Measurements from ENCODE around the gene SPINT4. TPM values are rescaled to one million over a fixed set of nuclear protein-coding genes. Genes with fewer than 3 reads are reported as not detected.
"Not testable (repeated sequence)": the region's sequence is repeated elsewhere in the genome, so short reads cannot be mapped to it uniquely, and the experiment has no call there.

The SPINT4 gene
- total RNA-seq: not detected

DNA sequence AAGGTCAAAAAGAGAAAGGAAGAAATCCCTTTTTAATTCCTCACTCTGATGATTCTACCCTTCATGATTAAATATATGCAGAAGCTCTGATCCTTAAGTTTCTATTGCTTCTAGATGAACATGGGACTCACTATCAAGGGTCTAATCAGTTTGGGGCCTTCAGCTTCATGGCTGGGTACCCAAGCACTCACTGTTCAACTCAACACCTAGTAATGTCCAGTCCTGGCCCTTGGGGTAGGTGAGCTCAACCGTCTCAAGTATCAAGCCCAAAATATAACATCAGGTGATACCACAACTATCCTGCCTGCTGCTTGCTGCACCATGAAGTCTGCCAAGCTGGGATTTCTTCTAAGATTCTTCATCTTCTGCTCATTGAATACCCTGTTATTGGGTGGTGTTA lies at the start of gene SPINT4:
TSS of gene SPINT4 (plus strand) at position 301 of the 400 bp plus-strand sequence. CDS start at position 322, 21 bp downstream.
- DNase-seq: no peak
- Mint-ChIP-seq H3K36me3 (ENCODE audit: low read depth) (no peaks in the 10 kb centered on the region), H3K9me3 (no peaks in the 10 kb centered on the region), H3K27me3 (peaks cover 52% of the 10 kb centered on the region), H3K27ac (no peak within 1 kb of the TSS), H3K4me3 (no peak within 1 kb of the TSS), H3K4me1 (no peaks in the 10 kb centered on the region)
- CTCF ChIA-PET: interaction anchor here (0.7 kb wide), 1 partner anchor 51 kb away, joined by 3 read pairs; no protein-coding TSS in a partner anchor
- POLR2A ChIA-PET: no interaction called here

DNA sequence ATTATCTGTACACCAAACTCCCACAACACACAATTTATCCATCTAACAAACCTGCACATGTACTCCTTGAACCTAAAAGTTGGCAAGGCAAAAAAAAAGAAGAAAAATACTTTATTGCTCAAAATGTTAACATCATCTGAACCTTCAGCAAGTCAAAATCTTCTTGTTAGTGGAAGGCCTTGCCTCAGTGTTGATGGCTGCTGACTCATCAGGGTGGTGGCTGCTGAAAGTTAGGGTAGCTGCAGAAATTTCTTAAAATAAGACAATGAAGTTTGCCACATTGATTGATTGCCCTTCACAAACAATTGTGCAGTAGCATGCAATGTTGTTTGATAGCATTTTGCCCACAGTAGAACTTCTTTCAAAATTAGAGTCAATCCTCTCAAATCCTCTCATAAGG lies 49.4 kb upstream of the SPINT4 start:
- no peak overlapping the region for H3K27ac Mint-ChIP-seq
- peaks cover 50% of the 10 kb centered on the region for H3K27me3 Mint-ChIP-seq
- ChIA-PET POLR2A (no interaction called here), CTCF (no interaction called here)
- DNase-seq: no peak
- no peak overlapping the region for H3K4me3 Mint-ChIP-seq
- no peaks in the 10 kb centered on the region for H3K36me3 Mint-ChIP-seq (ENCODE audit: low read depth)
- H3K9me3 Mint-ChIP-seq: no peaks in the 10 kb centered on the region
- H3K4me1 Mint-ChIP-seq: no peaks in the 10 kb centered on the region

DNA sequence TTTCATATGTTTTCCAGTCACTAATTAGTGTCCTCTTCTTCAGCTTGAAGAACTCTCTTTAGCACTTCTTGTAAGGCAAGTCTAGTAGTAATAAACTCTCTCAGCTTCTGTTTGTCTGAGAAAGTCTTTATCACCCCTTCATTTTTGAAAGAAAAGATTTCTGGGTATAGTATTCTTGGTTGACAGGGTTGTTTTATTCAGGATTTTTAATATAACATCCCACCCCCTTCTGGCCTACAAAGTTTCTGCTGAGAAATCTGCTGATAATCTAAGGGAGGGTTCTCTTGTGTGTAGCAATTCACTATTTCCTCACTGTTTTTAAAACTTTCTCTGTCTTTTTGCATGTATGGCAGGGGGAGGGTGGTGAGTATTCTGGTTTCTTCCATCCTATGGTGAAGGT lies 42.5 kb upstream of the SPINT4 start:
- no peaks in the 10 kb centered on the region for H3K4me1 Mint-ChIP-seq
- H3K27me3 Mint-ChIP-seq: peaks cover 11% of the 10 kb centered on the region
- POLR2A ChIA-PET: no interaction called here
- no peak overlapping the region for H3K27ac Mint-ChIP-seq
- H3K9me3 Mint-ChIP-seq: peaks cover 12% of the 10 kb centered on the region
- H3K4me3 Mint-ChIP-seq: no peak overlapping the region
- CTCF ChIA-PET: no interaction called here
- H3K36me3 Mint-ChIP-seq (ENCODE audit: low read depth): no peaks in the 10 kb centered on the region
- no peak for DNase-seq

DNA sequence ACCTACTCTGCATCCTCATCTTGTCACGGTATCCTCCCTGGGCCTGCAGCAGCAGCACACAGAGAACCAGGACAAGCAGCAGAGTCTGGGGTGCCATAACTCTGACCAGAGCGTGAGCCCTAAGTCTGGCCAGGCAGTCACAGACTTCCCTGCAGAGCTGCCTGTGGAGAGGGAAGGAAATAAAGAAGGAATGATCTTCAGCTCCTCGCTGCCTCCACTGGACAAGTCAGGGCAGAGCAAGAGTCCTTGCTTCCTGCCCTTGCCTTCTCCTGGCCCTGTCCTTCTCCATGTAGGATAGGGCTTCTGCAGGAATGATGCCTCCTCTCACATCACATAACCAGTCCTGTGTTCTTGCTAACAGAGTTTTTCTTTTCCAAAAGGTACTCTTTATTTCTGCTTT lies 36.3 kb upstream of the SPINT4 start:
- H3K4me1 Mint-ChIP-seq: no peaks in the 10 kb centered on the region
- H3K27ac Mint-ChIP-seq: no peak overlapping the region
- POLR2A ChIA-PET: no interaction called here
- CTCF ChIA-PET: no interaction called here
- H3K4me3 Mint-ChIP-seq: no peak overlapping the region
- peaks cover 2% of the 10 kb centered on the region for H3K9me3 Mint-ChIP-seq
- H3K27me3 Mint-ChIP-seq: peaks cover 3% of the 10 kb centered on the region
- DNase-seq: no peak
- H3K36me3 Mint-ChIP-seq (ENCODE audit: low read depth): no peaks in the 10 kb centered on the region

DNA sequence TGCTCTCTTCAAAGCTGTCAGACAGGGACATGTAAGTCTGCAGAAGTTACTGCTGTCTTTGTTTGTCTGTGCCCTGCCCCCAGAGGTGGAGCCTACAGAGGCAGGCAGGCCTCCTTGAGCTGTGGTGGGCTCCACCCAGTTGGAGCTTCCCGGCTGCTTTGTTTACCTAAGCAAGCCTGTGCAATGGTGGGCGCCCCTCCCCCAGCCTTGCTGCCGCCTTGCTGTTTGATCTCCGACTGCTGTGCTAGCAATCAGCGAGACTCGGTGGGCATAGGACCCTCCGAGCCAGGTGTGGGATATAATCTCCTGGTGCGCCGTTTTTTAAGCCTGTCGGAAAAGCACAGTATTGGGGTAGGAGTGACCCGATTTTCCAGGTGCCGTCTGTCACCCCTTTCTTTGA lies 28.8 kb upstream of the SPINT4 start:
- H3K27me3 Mint-ChIP-seq: peaks cover 13% of the 10 kb centered on the region
- H3K9me3 Mint-ChIP-seq; H3K27ac Mint-ChIP-seq; H3K36me3 Mint-ChIP-seq (ENCODE audit: low read depth); CTCF ChIA-PET; H3K4me3 Mint-ChIP-seq; DNase-seq; POLR2A ChIA-PET; H3K4me1 Mint-ChIP-seq: not testable (repeated sequence)

DNA sequence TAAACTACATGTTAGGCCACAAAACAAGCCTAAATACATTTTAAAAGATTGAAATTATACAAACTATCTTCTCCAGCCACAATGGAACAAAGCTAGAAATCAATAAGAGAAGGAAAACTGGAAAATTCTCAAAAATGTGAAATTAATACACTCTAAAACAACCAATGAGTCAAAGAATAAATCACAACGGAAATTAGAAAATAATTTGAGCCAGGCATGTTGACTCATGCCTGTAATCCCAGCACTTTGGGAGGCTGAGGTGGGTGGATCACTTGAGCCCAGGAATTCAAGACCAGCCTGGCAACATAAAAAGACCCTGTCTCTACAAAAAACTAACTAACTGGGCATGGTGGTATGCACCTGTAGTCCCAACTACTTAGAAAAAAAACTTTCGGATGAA lies 26.7 kb upstream of the SPINT4 start:
- Mint-ChIP-seq H3K4me3 (no peak overlapping the region), H3K4me1 (no peaks in the 10 kb centered on the region), H3K36me3 (ENCODE audit: low read depth) (no peaks in the 10 kb centered on the region), H3K27ac (no peak overlapping the region), H3K9me3 (peaks cover 2% of the 10 kb centered on the region), H3K27me3 (peaks cover 12% of the 10 kb centered on the region)
- DNase-seq: no peak
- ChIA-PET CTCF (no interaction called here), POLR2A (no interaction called here)

DNA sequence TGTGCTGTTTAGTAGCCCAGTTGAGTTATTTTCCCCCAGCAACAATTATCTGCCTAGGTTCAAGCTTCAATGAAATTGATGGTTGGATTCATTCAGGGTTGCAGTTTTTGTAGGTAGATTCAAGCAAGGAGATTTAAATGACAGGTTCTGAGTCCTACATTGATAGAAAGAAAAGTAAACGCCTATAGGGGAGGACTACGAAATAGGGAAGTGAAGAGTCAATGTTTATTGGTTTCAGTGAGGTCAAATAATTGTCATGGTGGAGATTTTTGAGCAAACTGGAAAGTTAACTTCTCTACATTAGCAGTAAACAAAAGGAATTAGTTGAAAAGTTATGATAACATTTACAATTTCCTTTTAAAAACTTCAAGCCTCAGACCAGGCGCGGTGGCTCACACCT lies 21.0 kb upstream of the SPINT4 start:
- H3K27ac Mint-ChIP-seq: no peak overlapping the region
- H3K36me3 Mint-ChIP-seq (ENCODE audit: low read depth): no peaks in the 10 kb centered on the region
- ChIA-PET CTCF (no interaction called here), POLR2A (no interaction called here)
- no peaks in the 10 kb centered on the region for H3K9me3 Mint-ChIP-seq
- H3K4me1 Mint-ChIP-seq: no peaks in the 10 kb centered on the region
- no peak for DNase-seq
- no peak overlapping the region for H3K4me3 Mint-ChIP-seq
- peaks cover 8% of the 10 kb centered on the region for H3K27me3 Mint-ChIP-seq

DNA sequence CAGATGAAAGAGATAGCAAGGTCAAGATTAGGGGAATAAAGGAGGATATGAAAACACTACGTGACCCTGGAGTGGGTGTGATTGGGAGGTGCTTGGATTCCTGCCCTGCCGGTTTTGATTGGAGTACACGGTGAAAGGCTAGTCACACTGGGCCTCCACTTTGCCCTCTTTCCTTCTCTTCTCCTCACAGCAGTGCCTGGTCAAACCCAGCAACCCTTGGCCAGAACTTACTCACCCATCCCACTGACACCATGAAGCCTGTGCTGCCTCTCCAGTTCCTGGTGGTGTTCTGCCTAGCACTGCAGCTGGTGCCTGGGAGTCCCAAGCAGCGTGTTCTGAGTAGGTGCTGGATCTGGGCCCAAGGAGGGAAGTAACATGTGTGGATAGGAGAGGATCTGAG lies 20.3 kb upstream of the SPINT4 start, which contains the start of gene WFDC13:
TSS of gene WFDC13 (plus strand) at position 166 of the 400 bp plus-strand sequence. CDS start at position 252, 86 bp downstream.
- Mint-ChIP-seq H3K9me3 (no peaks in the 10 kb centered on the region), H3K4me3 (no peak within 1 kb of the TSS), H3K36me3 (ENCODE audit: low read depth) (no peaks in the 10 kb centered on the region), H3K27ac (no peak within 1 kb of the TSS), H3K4me1 (no peaks in the 10 kb centered on the region), H3K27me3 (peaks cover 5% of the 10 kb centered on the region)
- DNase-seq: no peak
- POLR2A ChIA-PET: no interaction called here
- CTCF ChIA-PET: no interaction called here

DNA sequence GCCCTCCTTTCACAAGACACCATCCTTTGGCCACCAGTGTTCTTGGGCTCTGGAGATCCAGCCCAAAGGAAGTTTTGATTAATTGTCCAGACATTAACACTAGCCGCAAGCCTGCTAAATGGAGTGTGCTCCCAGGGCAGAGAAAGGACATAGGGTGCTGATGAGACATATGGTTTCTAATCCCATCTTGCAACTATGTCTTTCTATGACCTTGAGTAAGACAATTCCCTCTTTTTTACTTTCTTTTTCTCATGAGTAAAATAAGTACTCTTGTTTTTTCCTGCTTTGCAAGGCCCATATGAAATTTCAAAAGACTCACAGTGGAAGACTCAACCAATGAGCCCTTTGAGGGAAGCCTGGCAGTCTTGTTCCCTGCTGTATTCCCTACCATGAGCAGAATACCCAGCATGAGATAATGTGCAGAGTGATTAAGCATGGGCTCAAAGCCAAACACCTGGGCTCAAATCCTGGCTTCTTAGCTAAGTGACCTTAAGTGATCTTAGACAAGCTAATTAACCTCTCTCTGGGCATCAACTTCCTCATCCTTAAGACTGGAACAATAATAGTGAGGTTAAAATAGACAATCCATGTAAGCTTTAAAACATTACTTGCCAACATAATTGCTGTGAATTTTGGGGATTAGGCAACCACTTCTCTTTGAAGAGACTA lies 17.0 kb upstream of the SPINT4 start, which contains the start of gene WFDC10B:
TSS of gene WFDC10B (minus strand) at position 51 of the 669 bp plus-strand sequence. CDS start 19,027 bp downstream, outside the sequence.
- no peaks in the 10 kb centered on the region for H3K4me1 Mint-ChIP-seq
- H3K4me3 Mint-ChIP-seq: no peak within 1 kb of the TSS
- DNase-seq: no peak
- CTCF ChIA-PET: no interaction called here
- no peaks in the 10 kb centered on the region for H3K9me3 Mint-ChIP-seq
- no peaks in the 10 kb centered on the region for H3K36me3 Mint-ChIP-seq (ENCODE audit: low read depth)
- POLR2A ChIA-PET: no interaction called here
- H3K27ac Mint-ChIP-seq: no peak within 1 kb of the TSS
- H3K27me3 Mint-ChIP-seq: peaks cover 17% of the 10 kb centered on the region

DNA sequence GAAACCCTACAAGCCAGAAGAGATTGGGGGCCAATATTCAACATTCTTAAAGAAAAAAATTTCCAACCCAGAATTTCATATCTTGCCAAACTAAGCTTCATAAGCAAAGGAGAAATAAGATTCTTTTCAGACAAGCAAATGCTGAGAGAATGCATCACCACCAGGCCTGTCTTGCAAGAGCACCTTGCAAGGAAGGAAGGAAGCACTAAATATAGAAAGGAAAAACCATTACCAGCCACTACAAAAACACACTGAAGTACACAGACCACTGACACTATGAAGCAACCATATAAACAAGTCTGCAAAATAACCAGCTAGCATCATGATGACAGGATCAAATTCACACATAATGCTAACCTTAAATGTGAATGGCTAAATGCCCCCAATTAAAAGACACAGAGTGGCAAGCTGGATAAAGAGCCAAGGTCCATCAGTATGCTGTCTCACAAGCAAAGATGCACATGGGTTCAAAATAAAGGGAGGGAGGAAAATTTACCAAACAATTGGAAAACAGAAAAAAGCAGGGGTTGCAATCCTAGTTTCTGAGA lies 5.9 kb upstream of the SPINT4 start:
- DNase-seq; H3K4me1 Mint-ChIP-seq; H3K9me3 Mint-ChIP-seq; H3K4me3 Mint-ChIP-seq; POLR2A ChIA-PET; H3K27ac Mint-ChIP-seq; H3K36me3 Mint-ChIP-seq (ENCODE audit: low read depth); CTCF ChIA-PET: not testable (repeated sequence)
- peaks cover 43% of the 10 kb centered on the region for H3K27me3 Mint-ChIP-seq

DNA sequence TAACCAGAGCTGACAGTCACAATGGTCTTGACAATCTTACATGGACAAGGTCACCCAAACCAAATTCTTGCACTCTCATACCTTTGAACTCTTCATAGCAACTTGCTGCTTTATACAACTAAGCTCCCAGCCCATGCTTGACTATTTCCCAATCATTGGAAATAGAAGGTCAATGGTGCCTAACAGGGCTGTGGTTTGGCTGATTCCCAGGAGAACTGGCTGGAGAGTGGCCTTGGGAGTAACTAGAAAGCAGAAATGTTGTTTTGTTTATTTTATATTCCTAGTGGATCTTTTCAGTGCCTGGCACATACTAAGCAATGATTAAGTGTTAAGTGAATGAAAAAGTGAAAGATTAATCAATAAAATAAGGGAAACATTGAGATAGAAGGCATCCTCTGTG lies 3.0 kb downstream of the SPINT4 start:
- POLR2A ChIA-PET: no interaction called here
- H3K9me3 Mint-ChIP-seq: no peaks in the 10 kb centered on the region
- no peaks in the 10 kb centered on the region for H3K36me3 Mint-ChIP-seq (ENCODE audit: low read depth)
- H3K4me3 Mint-ChIP-seq: no peak overlapping the region
- no peaks in the 10 kb centered on the region for H3K4me1 Mint-ChIP-seq
- no peak overlapping the region for H3K27ac Mint-ChIP-seq
- no peak for DNase-seq
- CTCF ChIA-PET: interaction anchor here (0.5 kb wide), 1 partner anchor 28 kb away, joined by 4 read pairs; no protein-coding TSS in a partner anchor
- peaks cover 44% of the 10 kb centered on the region for H3K27me3 Mint-ChIP-seq

DNA sequence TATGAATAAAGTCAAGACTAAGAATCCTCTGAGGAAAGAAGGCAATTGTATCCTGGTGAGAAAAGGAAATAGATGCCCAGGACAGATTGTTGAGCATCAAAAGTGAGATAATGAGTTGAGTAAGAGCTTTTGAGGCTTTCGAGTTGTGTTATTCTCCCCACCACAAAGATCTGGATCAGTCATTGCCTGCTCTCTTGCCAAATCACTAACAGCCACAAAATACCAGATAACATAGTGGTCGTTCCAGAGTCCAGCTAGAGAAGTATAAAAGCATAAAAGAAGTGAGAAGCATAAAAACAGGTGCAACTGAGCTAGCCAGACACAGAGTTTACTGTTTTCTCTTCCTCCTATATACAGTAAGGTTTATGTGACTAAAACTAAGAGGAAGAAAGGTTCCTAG lies 4.9 kb downstream of the SPINT4 start:
- no peaks in the 10 kb centered on the region for H3K36me3 Mint-ChIP-seq (ENCODE audit: low read depth)
- no peak for DNase-seq
- peaks cover 6% of the 10 kb centered on the region for H3K9me3 Mint-ChIP-seq
- H3K27ac Mint-ChIP-seq: no peak overlapping the region
- H3K27me3 Mint-ChIP-seq: peaks cover 43% of the 10 kb centered on the region
- POLR2A ChIA-PET: no interaction called here
- H3K4me3 Mint-ChIP-seq: no peak overlapping the region
- CTCF ChIA-PET: no interaction called here
- no peaks in the 10 kb centered on the region for H3K4me1 Mint-ChIP-seq

DNA sequence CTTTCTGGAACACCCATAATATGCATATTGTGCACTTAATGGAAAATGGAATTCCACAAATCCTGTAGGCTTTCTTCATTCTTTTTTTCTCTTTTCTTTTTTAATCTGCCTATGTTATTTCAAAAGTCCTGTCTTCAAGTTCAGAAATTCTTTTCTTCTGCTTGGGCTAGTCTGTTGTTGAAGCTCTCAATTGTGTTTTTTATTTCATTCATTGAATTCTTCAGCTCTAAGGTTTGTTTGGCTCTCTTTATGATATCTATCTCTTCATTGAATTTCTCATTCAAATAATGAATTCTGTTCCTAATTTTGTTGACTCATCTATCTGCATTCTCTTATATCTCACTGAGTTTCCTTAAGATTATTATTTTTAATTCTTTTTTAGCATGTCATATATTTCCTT lies 10.1 kb downstream of the SPINT4 start:
- H3K36me3 Mint-ChIP-seq (ENCODE audit: low read depth): peaks cover 1% of the 10 kb centered on the region
- CTCF ChIA-PET: interaction anchor here (0.7 kb wide), 1 partner anchor 207 kb away, joined by 3 read pairs; no protein-coding TSS in a partner anchor

DNA sequence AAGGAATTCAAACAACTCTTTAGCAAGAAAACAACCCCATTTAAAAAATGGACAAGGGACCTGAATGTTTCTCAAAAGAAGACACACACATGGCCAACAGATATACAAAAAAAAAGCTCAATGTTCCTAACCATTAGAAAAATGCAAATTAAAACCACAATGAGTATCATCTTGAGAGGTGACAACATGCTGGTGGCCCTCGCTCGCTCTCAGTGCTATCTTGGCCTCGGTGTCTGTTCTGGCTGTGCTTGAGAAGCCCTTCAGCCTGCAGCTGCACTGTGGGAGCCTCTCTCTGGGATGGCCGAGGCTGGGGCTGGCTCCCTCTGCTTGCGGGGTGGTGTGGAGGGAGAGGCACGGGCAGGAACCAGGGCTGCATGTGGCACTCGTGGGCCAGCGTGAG lies 13.4 kb downstream of the SPINT4 start:
- POLR2A ChIA-PET: no interaction called here
- CTCF ChIA-PET: interaction anchor here (0.6 kb wide), 1 partner anchor 570 kb away, joined by 4 read pairs; no protein-coding TSS in a partner anchor
- no peak for DNase-seq
- no peaks in the 10 kb centered on the region for H3K4me1 Mint-ChIP-seq
- H3K9me3 Mint-ChIP-seq: peaks cover 24% of the 10 kb centered on the region
- peaks cover 1% of the 10 kb centered on the region for H3K36me3 Mint-ChIP-seq (ENCODE audit: low read depth)
- H3K27me3 Mint-ChIP-seq: peaks cover 21% of the 10 kb centered on the region
- H3K4me3 Mint-ChIP-seq: no peak overlapping the region
- H3K27ac Mint-ChIP-seq: no peak overlapping the region

More for the DNA sequence above, 10.1 kb downstream of the SPINT4 start:
- H3K27me3 Mint-ChIP-seq: peaks cover 26% of the 10 kb centered on the region
- H3K4me3 Mint-ChIP-seq: no peak overlapping the region
- H3K27ac Mint-ChIP-seq: no peak overlapping the region
- H3K4me1 Mint-ChIP-seq: no peaks in the 10 kb centered on the region
- POLR2A ChIA-PET: no interaction called here
- H3K9me3 Mint-ChIP-seq: peaks cover 24% of the 10 kb centered on the region
- no peak for DNase-seq

Measured in activated CD4-positive, alpha-beta T cell treated with anti-CD3 and anti-CD28 coated beads, Interleukin-2, amount 10 ng/mL, durations not matched to agents 7 days and 5 days (primary cell).